Measurements from ENCODE around the gene LRP3. TPM values are rescaled to one million over a fixed set of nuclear protein-coding genes. Genes with fewer than 3 reads are reported as not detected.

LRP3 gene
- total and polyA plus RNA-seq, 11 donors = 8.2 to 31.7 (median 18.0) TPM

GRCh38 chr19:33171222-33171795, 22.8 kb upstream of the LRP3 start:
- ATAC-seq = no peak
- Histone ChIP-seq H3K4me3 (no peak overlapping the region), H3K27me3 (no peaks in the 10 kb centered on the region), H3K36me3 (no peaks in the 10 kb centered on the region), H3K4me1 (peaks cover 0 to 20% (median 13%) of the 10 kb centered on the region in 12 donors), H3K27ac (no peak overlapping the region), H3K9me3 (peaks cover 0 to 20% (median 0%) of the 10 kb centered on the region in 12 donors)
- intact Hi-C loops (cut with DNase I) = loop anchor here in 1 of 10 donors (10.0 kb wide), 1 partner anchor 197 kb away; the partner anchor contains the start of genes CEP89 and FAAP24
- TF ChIP-seq POLR2A (IDR thresholded peaks at IDR 0.05) (no peak), CTCF (IDR thresholded peaks at IDR 0.05) (no peak)
- 95 to 100% (median 98%) methylated on average over 1 of the region's 1 CpG for WGBS, 4 donors
- no peak for DNase-seq

GRCh38 chr19:33171916-33172359, 22.2 kb upstream of the LRP3 start:
- DNase-seq = no peak

GRCh38 chr19:33174186-33174585, 19.9 kb upstream of the LRP3 start:
- intact Hi-C loops (cut with DNase I) = loop anchor here in 1 of 10 donors (10.0 kb wide), 1 partner anchor 199 kb away; the partner anchor contains the start of genes CEP89 and FAAP24
- Histone ChIP-seq H3K27ac (no peak overlapping the region), H3K4me3 (no peak overlapping the region), H3K36me3 (no peaks in the 10 kb centered on the region), H3K27me3 (no peaks in the 10 kb centered on the region), H3K4me1 (peaks cover 0 to 32% (median 21%) of the 10 kb centered on the region in 12 donors), H3K9me3 (no peaks in the 10 kb centered on the region)
- no peak for DNase-seq
- TF ChIP-seq POLR2A (IDR thresholded peaks at IDR 0.05) (no peak), CTCF (IDR thresholded peaks at IDR 0.05) (no peak)
- WGBS, 4 donors = 72 to 98% (median 78%) methylated on average over 3 to 5 of the region's 5 CpGs
- no peak for ATAC-seq

More at GRCh38 chr19:33171916-33172359, 22.2 kb upstream of the LRP3 start:
- intact Hi-C loops (cut with DNase I) = loop anchor here in 1 of 10 donors (10.0 kb wide), 1 partner anchor 197 kb away; the partner anchor contains the start of genes CEP89 and FAAP24
- TF ChIP-seq CTCF (IDR thresholded peaks at IDR 0.05) (no peak), POLR2A (IDR thresholded peaks at IDR 0.05) (no peak)
- Histone ChIP-seq H3K36me3 (no peaks in the 10 kb centered on the region), H3K9me3 (peaks cover 0 to 20% (median 0%) of the 10 kb centered on the region in 12 donors), H3K4me1 (peaks cover 0 to 20% (median 13%) of the 10 kb centered on the region in 12 donors), H3K27me3 (no peaks in the 10 kb centered on the region), H3K4me3 (no peak overlapping the region), H3K27ac (no peak overlapping the region)
- ATAC-seq = no peak
- WGBS, 4 donors = 94 to 96% (median 95%) methylated on average over 6 of the region's 6 CpGs

GRCh38 chr19:33175156-33175782, 18.9 kb upstream of the LRP3 start:
- TF ChIP-seq POLR2A (IDR thresholded peaks at IDR 0.05) (no peak), CTCF (IDR thresholded peaks at IDR 0.05) (no peak)
- Histone ChIP-seq H3K27ac (peak overlapping the region in 4 of 12 donors; percentile 85 to 97 (median 94)), H3K4me3 (peak overlapping the region in 3 of 12 donors; percentile 67 to 98 (median 91)), H3K36me3 (no peaks in the 10 kb centered on the region), H3K4me1 (peaks cover 0 to 32% (median 21%) of the 10 kb centered on the region in 12 donors), H3K9me3 (no peaks in the 10 kb centered on the region), H3K27me3 (no peaks in the 10 kb centered on the region)
- 87 to 95% (median 92%) methylated on average over 7 to 10 of the region's 10 CpGs for WGBS, 4 donors
- no peak for DNase-seq
- intact Hi-C loops (cut with DNase I) = loop anchor here in 1 of 10 donors (5.0 to 10.0 kb wide), 2 partner anchors 200 to 997 kb away; partner anchors contain the start of genes CEP89, FAAP24 and LSM14A
- no peak for ATAC-seq

All from heart left ventricle (tissue), 16 donors.